ENCODE measurements around the gene ZDHHC1.

ZDHHC1 gene

DNA sequence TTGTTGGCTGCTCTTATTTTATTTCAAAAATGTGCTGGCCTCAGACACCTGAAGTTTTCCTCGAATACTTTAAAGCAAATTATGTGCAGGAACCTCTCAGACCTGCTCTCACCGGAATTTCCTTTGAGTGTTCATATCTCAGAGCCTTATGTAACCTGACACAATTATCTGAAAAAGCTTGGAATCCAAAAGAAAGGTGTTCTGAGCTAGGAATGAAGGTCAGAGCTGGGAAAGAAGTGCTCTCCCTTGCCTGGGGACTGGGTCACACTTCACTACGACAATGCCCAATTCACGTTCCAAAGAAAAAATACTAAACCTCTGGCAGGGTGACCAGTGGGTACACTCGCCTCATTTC is 8.0 kb upstream of the ZDHHC1 start:
- TF ChIP-seq, protein P1, sequence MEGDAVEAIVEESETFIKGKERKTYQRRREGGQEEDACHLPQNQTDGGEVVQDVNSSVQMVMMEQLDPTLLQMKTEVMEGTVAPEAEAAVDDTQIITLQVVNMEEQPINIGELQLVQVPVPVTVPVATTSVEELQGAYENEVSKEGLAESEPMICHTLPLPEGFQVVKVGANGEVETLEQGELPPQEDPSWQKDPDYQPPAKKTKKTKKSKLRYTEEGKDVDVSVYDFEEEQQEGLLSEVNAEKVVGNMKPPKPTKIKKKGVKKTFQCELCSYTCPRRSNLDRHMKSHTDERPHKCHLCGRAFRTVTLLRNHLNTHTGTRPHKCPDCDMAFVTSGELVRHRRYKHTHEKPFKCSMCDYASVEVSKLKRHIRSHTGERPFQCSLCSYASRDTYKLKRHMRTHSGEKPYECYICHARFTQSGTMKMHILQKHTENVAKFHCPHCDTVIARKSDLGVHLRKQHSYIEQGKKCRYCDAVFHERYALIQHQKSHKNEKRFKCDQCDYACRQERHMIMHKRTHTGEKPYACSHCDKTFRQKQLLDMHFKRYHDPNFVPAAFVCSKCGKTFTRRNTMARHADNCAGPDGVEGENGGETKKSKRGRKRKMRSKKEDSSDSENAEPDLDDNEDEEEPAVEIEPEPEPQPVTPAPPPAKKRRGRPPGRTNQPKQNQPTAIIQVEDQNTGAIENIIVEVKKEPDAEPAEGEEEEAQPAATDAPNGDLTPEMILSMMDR (conservative IDR thresholded peaks at IDR 0.05; ENCODE audit: control insufficient read depth, insufficient read depth, low read depth, low read length), result no peak
- DNase-seq (ENCODE audit: low read depth), result no peak
- no peak overlapping the region for H3K4me3 ChIP-seq (ENCODE audit: control insufficient read depth, low read depth, low read length)

DNA sequence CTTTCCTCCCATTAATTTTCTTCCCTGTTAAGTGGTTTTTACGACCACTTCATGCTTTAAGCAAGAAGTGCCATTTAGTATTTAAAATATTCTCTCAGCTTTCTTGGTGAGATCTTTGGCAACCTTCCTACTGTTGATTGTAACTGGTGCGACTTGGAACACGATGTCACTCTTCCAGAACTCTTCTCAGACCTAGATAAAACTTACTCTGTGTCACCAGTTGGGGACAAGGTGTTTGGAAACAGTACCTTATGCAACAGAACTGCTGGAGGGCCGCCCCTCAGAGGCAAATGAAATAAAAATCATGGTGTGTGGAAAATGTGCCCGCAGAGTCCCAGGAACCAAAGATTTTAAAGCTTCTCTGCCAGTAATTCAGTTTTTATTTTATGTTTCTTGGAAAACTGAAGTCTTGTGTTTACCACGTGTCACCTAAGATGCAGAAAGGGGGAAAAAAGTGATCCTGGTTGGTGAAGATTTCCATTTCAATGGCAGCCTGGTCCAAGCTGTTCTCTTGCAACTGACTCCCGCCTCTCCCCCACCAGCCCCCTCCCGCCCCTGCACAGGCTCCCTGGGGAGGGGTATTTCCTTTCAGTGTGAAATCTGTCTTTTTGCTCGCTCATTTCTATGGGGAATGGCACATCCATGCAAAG is 7.5 kb upstream of the ZDHHC1 start:
- no peak for DNase-seq (ENCODE audit: low read depth)
- TF ChIP-seq, protein P1 (conservative IDR thresholded peaks at IDR 0.05; ENCODE audit: control insufficient read depth, insufficient read depth, low read depth, low read length), result no peak
- H3K4me3 ChIP-seq (ENCODE audit: control insufficient read depth, low read depth, low read length), result no peak overlapping the region

DNA sequence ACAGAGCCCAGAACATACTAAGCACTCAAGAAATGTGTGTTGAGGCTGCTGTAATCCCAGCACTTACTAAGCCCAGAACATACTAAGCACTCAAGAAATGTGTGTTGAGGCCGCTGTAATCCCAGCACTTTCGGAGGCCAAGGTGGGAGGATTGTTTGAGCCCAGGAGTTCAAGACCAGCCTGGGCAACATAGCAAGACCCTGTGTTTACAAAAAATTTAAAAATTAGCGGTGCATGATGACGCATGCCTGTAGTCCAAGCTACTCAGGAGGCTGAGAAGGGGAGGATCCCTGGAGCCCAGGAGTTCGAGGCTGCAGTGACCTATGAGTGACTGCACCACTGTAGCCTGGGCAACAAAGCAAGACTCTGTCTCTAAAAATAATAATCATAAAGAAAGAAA is 6.7 kb upstream of the ZDHHC1 start:
- no peak overlapping the region for H3K4me3 ChIP-seq (ENCODE audit: control insufficient read depth, low read depth, low read length)
- no peak for DNase-seq (ENCODE audit: low read depth)
- TF ChIP-seq, protein P1 (conservative IDR thresholded peaks at IDR 0.05; ENCODE audit: control insufficient read depth, insufficient read depth, low read depth, low read length), result no peak

DNA sequence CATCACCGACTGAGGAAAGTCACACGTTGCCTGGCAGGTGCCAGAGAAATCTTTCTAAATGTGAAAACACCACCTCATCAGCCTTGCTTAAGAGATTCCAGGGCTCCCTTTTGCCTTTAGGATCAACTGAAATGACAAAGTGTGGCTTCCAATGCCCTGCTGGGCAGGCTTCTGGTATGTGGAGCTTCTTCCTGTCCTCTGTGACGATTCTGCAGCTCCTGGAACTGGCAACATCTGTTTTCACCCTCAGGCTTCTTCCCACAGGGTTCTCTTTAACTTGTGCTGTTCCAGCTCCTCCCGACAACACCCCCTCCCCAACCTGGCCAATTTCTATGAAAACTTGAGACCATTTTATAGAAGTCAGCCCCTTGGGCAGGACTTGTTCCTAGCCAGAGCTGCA is 4.8 kb upstream of the ZDHHC1 start:
- DNase-seq (ENCODE audit: low read depth), result no peak

DNA sequence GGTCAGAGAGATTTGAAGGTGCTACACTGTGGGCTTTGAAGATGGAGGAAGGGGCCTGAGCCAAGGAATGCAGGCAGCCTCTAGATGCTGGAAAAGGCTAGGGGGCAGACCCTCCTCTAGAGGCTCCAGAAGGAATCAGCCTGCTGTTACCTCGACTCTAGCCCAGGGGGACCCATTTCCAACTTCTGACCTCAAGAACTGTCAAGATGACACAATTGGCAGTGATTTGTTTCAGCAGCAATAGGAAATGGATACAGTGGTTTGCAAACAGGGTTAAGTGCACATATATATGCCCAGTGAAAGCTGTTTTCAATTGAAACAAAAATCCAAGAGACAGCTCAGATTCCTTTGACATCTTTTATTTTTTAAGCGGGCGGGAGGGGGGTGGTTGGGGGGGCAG is 3.7 kb upstream of the ZDHHC1 start:
- DNase-seq (ENCODE audit: low read depth), result no peak
- TF ChIP-seq, protein P1 (conservative IDR thresholded peaks at IDR 0.05; ENCODE audit: control insufficient read depth, insufficient read depth, low read depth, low read length), result no peak
- no peak overlapping the region for H3K4me3 ChIP-seq (ENCODE audit: control insufficient read depth, low read depth, low read length)

More for the DNA sequence above, 4.8 kb upstream of the ZDHHC1 start:
- H3K4me3 ChIP-seq (ENCODE audit: control insufficient read depth, low read depth, low read length), result no peak overlapping the region
- TF ChIP-seq, protein P1 (conservative IDR thresholded peaks at IDR 0.05; ENCODE audit: control insufficient read depth, insufficient read depth, low read depth, low read length), result no peak

DNA sequence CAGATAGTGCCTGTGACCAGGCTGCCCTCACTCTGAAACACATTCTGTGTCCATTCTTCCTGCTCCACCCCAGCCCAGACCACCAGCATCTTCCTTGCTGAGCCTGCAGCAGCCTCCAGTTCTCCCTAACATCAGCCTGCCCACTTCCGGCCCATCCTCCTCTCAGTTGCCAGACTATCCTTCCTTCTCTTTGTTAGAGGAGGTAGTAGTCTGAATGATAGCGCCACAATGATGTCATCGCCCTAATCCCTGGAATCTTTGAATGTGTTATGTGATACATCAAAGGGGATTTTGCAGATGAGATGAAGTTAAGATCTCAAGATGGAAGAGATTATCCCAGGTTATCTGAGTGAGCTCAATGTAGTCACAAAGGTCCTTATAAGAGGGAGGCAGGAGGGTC is 3.2 kb upstream of the ZDHHC1 start:
- TF ChIP-seq, protein P1 (conservative IDR thresholded peaks at IDR 0.05; ENCODE audit: control insufficient read depth, insufficient read depth, low read depth, low read length), result no peak
- no peak for DNase-seq (ENCODE audit: low read depth)
- no peak overlapping the region for H3K4me3 ChIP-seq (ENCODE audit: control insufficient read depth, low read depth, low read length)

All from fibroblast of mammary gland (primary cell).